A549 treated with GW870086 at 1 μM for 4 hours (cell line): ENCODE data around the gene KDM7A. TPM values are rescaled to one million over a fixed set of nuclear protein-coding genes. Genes with fewer than 3 reads are reported as not detected.

Source experiments
- total RNA-seq: library from RNA; stranded (reverse); fragments of 200-300 nt; extraction: Qiagen RNA extraction; gene quantifications from 5 replicates; pipeline ENCODE4 v1.2.3, GENCODE V29; 2022; ENCODE audit warnings: low read depth

KDM7A gene, protein sequence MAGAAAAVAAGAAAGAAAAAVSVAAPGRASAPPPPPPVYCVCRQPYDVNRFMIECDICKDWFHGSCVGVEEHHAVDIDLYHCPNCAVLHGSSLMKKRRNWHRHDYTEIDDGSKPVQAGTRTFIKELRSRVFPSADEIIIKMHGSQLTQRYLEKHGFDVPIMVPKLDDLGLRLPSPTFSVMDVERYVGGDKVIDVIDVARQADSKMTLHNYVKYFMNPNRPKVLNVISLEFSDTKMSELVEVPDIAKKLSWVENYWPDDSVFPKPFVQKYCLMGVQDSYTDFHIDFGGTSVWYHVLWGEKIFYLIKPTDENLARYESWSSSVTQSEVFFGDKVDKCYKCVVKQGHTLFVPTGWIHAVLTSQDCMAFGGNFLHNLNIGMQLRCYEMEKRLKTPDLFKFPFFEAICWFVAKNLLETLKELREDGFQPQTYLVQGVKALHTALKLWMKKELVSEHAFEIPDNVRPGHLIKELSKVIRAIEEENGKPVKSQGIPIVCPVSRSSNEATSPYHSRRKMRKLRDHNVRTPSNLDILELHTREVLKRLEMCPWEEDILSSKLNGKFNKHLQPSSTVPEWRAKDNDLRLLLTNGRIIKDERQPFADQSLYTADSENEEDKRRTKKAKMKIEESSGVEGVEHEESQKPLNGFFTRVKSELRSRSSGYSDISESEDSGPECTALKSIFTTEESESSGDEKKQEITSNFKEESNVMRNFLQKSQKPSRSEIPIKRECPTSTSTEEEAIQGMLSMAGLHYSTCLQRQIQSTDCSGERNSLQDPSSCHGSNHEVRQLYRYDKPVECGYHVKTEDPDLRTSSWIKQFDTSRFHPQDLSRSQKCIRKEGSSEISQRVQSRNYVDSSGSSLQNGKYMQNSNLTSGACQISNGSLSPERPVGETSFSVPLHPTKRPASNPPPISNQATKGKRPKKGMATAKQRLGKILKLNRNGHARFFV
- total RNA-seq: 2.1 to 3.1 TPM (median 2.5 TPM) in 5 replicates

DNA sequence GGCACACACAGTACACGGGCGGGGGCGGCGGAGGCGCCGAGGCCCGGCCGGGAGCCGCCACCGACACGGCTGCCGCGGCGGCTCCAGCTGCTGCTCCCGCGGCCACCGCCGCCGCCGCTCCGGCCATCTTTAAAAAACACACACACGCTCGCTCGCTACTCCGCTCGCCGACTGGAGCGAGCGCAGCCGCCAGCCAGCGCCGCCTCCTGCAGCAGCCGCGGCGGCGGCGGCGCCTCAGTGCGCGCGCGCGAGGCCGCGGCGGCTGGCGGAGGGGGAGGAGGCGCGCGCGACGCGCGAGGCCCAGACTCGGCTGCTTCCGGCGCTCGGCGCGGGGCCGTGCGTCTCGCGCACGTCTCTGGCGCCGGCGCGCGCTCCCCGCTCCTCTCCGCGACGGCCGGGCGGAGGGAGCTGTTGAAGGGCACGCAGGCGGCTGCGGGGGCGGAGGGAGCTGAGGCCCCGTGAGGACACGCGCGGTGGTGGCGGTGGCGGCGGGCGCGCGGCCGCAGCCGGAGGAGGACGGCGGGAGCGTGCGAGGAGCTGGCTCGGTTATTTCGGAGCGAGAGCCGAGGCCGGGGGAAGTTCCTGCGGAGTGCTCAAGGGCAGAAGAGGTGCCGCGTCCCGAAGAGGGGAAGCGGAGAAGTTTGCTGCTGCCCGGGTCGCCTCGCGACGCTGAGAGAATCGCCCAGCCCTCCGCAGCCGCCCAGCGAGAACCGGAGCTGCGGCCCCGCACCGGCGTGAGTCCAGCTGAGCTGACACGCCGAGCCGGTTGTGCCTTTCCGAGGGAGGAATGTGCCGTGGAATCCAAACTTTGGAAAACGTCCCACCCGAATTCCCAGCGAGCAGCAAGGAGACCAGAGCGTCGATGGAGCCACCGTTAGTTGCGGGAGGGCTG lies at the start of gene KDM7A:
KDM7A (minus strand) TSS at position 173 of the 892 bp plus-strand sequence; CDS start at position 127, 46 bp downstream.

DNA sequence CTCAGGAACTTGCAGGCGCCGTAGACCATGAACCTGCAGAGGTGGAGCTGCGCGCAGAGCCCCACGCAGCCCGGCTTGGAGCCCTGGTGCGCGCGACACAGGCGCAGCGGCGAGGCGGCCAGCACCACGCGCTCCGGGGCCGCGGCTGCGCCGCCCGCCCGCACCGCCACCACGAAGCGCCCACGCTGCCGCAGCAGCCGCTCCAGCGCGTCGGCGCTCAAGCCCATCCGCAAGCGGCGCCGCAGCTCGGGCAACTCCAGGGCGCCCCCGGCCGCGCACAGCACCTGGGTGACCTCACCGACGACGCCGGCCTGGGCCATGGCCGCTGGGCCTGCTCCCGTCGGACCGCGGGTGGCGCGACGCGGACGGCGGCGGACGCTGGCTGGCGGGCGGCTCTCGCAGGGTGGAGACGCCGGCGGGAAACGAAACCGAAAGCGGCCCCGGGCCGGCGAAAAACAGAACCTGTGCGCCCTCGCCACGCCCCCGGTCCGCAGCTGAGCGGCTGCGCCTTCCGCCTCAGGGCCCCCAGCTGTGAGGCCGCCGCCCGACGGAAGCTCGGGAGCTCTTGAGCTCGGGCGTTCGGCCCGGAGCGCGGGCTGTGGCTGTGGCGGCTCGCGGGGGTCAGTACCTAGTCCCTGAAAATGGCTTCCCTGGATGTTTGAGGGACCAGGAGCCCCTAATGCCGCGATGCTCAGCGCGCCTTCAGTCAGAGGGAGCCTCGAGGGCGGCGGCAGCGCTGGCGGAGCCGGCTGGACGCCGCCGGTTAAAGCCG lies 114.1 kb downstream of the KDM7A start, which contains the start of gene PARP12:
PARP12 (minus strand) TSS at position 424 of the 772 bp plus-strand sequence; CDS start at position 320, 104 bp downstream.

Other genes starting within 250 kb of the KDM7A start
- gene PARP12, start 114.0 kb downstream of the KDM7A start, total RNA-seq: 19.4 to 23.5 TPM (median 21.5 TPM) in 5 replicates
- gene SLC37A3, start 221.5 kb upstream of the KDM7A start, total RNA-seq: 26.4 to 30.6 TPM (median 26.9 TPM) in 5 replicates
- not detected in 5 replicates for gene RAB19, start 227.1 kb upstream of the KDM7A start, total RNA-seq